GM12891 (cell line): ENCODE measurements around the gene PGP.

ENCODE experiments used
- POLR2A ChIP-seq: IDR thresholded peaks from 2 replicates; pipeline ENCODE4 v1.6.1; 2011; ENCODE audit warnings: low read depth, low read length, control low read depth
- POLR2AphosphoS5 ChIP-seq: IDR thresholded peaks from 2 replicates; pipeline ENCODE4 v1.6.1; 2011; ENCODE audit warnings: low read depth, low read length, control low read depth
- TAF1 ChIP-seq: IDR thresholded peaks from 2 replicates; pipeline ENCODE4 v1.6.1; 2011; ENCODE audit warnings: low read depth, low read length, control low read depth

DNA sequence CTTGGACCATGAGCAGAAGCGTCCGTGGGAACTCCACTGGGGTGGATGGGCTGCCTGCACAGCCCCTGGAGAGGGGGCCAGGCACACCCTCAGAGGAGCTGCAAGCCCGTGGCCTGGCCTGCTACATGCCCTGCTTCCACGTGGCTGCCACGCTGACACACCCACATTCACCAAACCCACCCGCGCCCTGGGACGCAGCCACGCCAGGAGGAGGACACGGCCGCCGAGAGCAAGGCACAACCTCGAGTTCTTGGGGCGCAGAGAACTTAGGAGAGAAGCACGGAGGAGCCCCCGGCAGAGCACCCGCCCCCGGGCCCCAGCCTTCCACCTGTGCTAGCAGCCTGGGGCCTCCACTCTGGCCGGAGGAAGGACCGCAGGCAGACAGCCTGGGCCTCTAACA, 37.1 kb downstream of the PGP start:
- TF ChIP-seq POLR2AphosphoS5 = no peak
- no peak for TF ChIP-seq POLR2A
- no peak for TF ChIP-seq TAF1
